ENCODE results near the gene FHIT. TPM values are rescaled to one million over a fixed set of nuclear protein-coding genes. Genes with fewer than 3 reads are reported as not detected.
A peak's percentile ranks its signal among the peaks of the same experiment; 100 is the strongest.

The FHIT gene
- total RNA-seq, 1 experiment from 2014 or later, result 3.6 TPM

- CTCF ChIA-PET, result no interaction called here
- DNase-seq, result no peak
- no peak for ATAC-seq
- intact Hi-C loops (cut with micrococcal nuclease), result no loop called here
- no peaks in the 10 kb centered on the region for H3K4me1 ChIP-seq (ENCODE audit: insufficient read depth, low read length)
- no TSS peak for BruUV-seq (replicated peaks)
- no peaks in the 10 kb centered on the region for H3K36me3 ChIP-seq (ENCODE audit: low read depth, low read length)
- H3K9ac ChIP-seq (ENCODE audit: low read length), result no peak overlapping the region
- H2AFZ ChIP-seq (ENCODE audit: low read length), result no peak overlapping the region
- no peak overlapping the region for H3K4me3 ChIP-seq (ENCODE audit: low read length)
- H3K9me2 ChIP-seq (replicated peaks; ENCODE audit: low read length), result no peaks in the 10 kb centered on the region
- H4K20me1 ChIP-seq (ENCODE audit: low read length), result no peaks in the 10 kb centered on the region
- H3K79me2 ChIP-seq (ENCODE audit: low read length), result no peaks in the 10 kb centered on the region
- no peaks in the 10 kb centered on the region for H3K27me3 ChIP-seq (ENCODE audit: low read length)
- POLR2A ChIA-PET (ENCODE audit: unreplicated experiment), result no interaction called here
- no peak for TF ChIP-seq EZH2phosphoT487 (IDR thresholded peaks at IDR 0.05; ENCODE audit: borderline replicate concordance, low read length)
- H3F3A ChIP-seq (ENCODE audit: low read length, unreplicated experiment), result no peaks in the 10 kb centered on the region
- H3K4me2 ChIP-seq (ENCODE audit: low read length), result no peak overlapping the region
- no peaks in the 10 kb centered on the region for H3K9me3 ChIP-seq (ENCODE audit: low read length)
- H3K27ac ChIP-seq (ENCODE audit: low read length), result no peak overlapping the region
These were observed 119.2 kb downstream of the FHIT start for GRCh38 chr3:61132062-61132461.

GRCh38 chr3:61118830-61119229 lies 132.4 kb downstream of the FHIT start:
- intact Hi-C loops (cut with micrococcal nuclease), result no loop called here
- no TSS peak for BruUV-seq (replicated peaks)
- no peak overlapping the region for H3K27ac ChIP-seq (ENCODE audit: low read length)
- no peak for ATAC-seq
- H3K36me3 ChIP-seq (ENCODE audit: low read depth, low read length), result no peaks in the 10 kb centered on the region
- ChIA-PET CTCF (no interaction called here), POLR2A (ENCODE audit: unreplicated experiment) (no interaction called here)
- no peak for DNase-seq
- no peaks in the 10 kb centered on the region for H3K9me2 ChIP-seq (replicated peaks; ENCODE audit: low read length)
- H3K27me3 ChIP-seq (ENCODE audit: low read length), result no peaks in the 10 kb centered on the region
- no peaks in the 10 kb centered on the region for H3F3A ChIP-seq (ENCODE audit: low read length, unreplicated experiment)
- H3K79me2 ChIP-seq (ENCODE audit: low read length), result no peaks in the 10 kb centered on the region
- no peak overlapping the region for H3K9ac ChIP-seq (ENCODE audit: low read length)
- no peaks in the 10 kb centered on the region for H3K9me3 ChIP-seq (ENCODE audit: low read length)
- TF ChIP-seq CTCF (conservative IDR thresholded peaks at IDR 0.05; ENCODE audit: low read depth, low read length) (no peak), EZH2phosphoT487 (IDR thresholded peaks at IDR 0.05; ENCODE audit: borderline replicate concordance, low read length) (no peak), EZH2 (IDR thresholded peaks at IDR 0.05; ENCODE audit: low read length, unreplicated experiment) (no peak)
- no peaks in the 10 kb centered on the region for H4K20me1 ChIP-seq (ENCODE audit: low read length)
- H2AFZ ChIP-seq (ENCODE audit: low read length), result no peak overlapping the region
- no peaks in the 10 kb centered on the region for H3K4me1 ChIP-seq (ENCODE audit: insufficient read depth, low read length)
- H3K4me2 ChIP-seq (ENCODE audit: low read length), result no peak overlapping the region
- no peak overlapping the region for H3K4me3 ChIP-seq (ENCODE audit: low read length)

GRCh38 chr3:61117045-61117898 lies 134.0 kb downstream of the FHIT start:
- Histone ChIP-seq H3K9ac (ENCODE audit: low read length) (no peak overlapping the region), H3K4me3 (ENCODE audit: low read length) (no peak overlapping the region), H3K27ac (ENCODE audit: low read length) (no peak overlapping the region), H3K4me1 (ENCODE audit: insufficient read depth, low read length) (no peaks in the 10 kb centered on the region), H3K9me2 (replicated peaks; ENCODE audit: low read length) (no peaks in the 10 kb centered on the region), H3K36me3 (ENCODE audit: low read depth, low read length) (no peaks in the 10 kb centered on the region), H3K27me3 (ENCODE audit: low read length) (no peaks in the 10 kb centered on the region), H3K79me2 (ENCODE audit: low read length) (no peaks in the 10 kb centered on the region), H3F3A (ENCODE audit: low read length, unreplicated experiment) (no peaks in the 10 kb centered on the region), H3K9me3 (ENCODE audit: low read length) (no peaks in the 10 kb centered on the region), H2AFZ (ENCODE audit: low read length) (no peak overlapping the region), H3K4me2 (ENCODE audit: low read length) (no peak overlapping the region), H4K20me1 (ENCODE audit: low read length) (no peaks in the 10 kb centered on the region)
- peak; percentile 76 for ATAC-seq
- TF ChIP-seq EZH2phosphoT487 (IDR thresholded peaks at IDR 0.05; ENCODE audit: borderline replicate concordance, low read length), result no peak
- no peak for TF ChIP-seq CTCF (conservative IDR thresholded peaks at IDR 0.05; ENCODE audit: low read depth, low read length)
- TF ChIP-seq EZH2 (IDR thresholded peaks at IDR 0.05; ENCODE audit: low read length, unreplicated experiment), result no peak
- intact Hi-C loops (cut with micrococcal nuclease), result no loop called here
- no peak for DNase-seq
- ChIA-PET POLR2A (ENCODE audit: unreplicated experiment) (no interaction called here), CTCF (no interaction called here)
- BruUV-seq (replicated peaks), result no TSS peak

Data from PC-3 (cell line).